A673 (cell line): Measurements from ENCODE around the gene KAZN. TPM values are rescaled to one million over a fixed set of nuclear protein-coding genes. Genes with fewer than 3 reads are reported as not detected.
A peak's percentile ranks its signal among the peaks of the same experiment; 100 is the strongest.
"Not testable (repeated sequence)": the region's sequence is repeated elsewhere in the genome, so short reads cannot be mapped to it uniquely, and the experiment has no call there.

Experiments used
- BruUV-seq: library from RNA; stranded (reverse); fragments of 400-500 nt; replicated peaks from 2 replicates; lab custom pipeline; 2021; lab: Mats Ljungman, UMichigan
- CTCF ChIA-PET: fragments of 300-600 bp; sonication (Branson Sonifier 250); formaldehyde crosslinking; loops from one replicate; lab custom pipeline; 2022; ENCODE audit warnings: antibody characterized with exemption; lab: Charles Lee
- POLR2A ChIA-PET: fragments of 300-600 bp; sonication (Branson Sonifier 250); formaldehyde crosslinking; loops from one replicate; lab custom pipeline; 2022; ENCODE audit warnings: antibody characterized with exemption; ENCODE audit not compliant: low non-redundant PET; lab: Charles Lee
- DNase-seq: peaks from one replicate; pipeline ENCODE4 v3.0.0-alpha.2; 2015; ENCODE audit warnings: low spot score
- H3K27ac ChIP-seq: fragments of 200-600 bp; sonication (generic); 2 replicates; pipeline ENCODE4 v1.5.1; 2016; ENCODE audit warnings: mixed run types, low read depth, mild to moderate bottlenecking, mixed read lengths, antibody characterized with exemption, low read length; ENCODE audit not compliant: poor library complexity, severe bottlenecking
- H3K27me3 ChIP-seq: fragments of 200-600 bp; sonication (generic); replicated peaks from 2 replicates; pipeline ENCODE4 v1.6.1; 2017; ENCODE audit warnings: mixed run types, low read depth, mild to moderate bottlenecking, mixed read lengths, antibody characterized with exemption, low read length; ENCODE audit not compliant: insufficient read depth, poor library complexity
- H3K36me3 ChIP-seq: fragments of 200-600 bp; sonication (generic); 2 replicates; pipeline ENCODE4 v1.6.1; 2016; ENCODE audit warnings: mixed run types, mild to moderate bottlenecking, mixed read lengths, antibody characterized with exemption, low read length; ENCODE audit not compliant: insufficient read depth, poor library complexity, severe bottlenecking
- H3K4me1 ChIP-seq: fragments of 200-600 bp; sonication (generic); 2 replicates; pipeline ENCODE4 v1.6.1; 2017; ENCODE audit warnings: mixed run types, mild to moderate bottlenecking, mixed read lengths, antibody characterized with exemption, low read length; ENCODE audit not compliant: insufficient read depth, poor library complexity, severe bottlenecking
- H3K4me3 ChIP-seq: fragments of 200-600 bp; sonication (generic); 2 replicates; pipeline ENCODE4 v1.5.1; 2016; ENCODE audit warnings: low read depth, mixed run types, mild to moderate bottlenecking, mixed read lengths, low read length; ENCODE audit not compliant: poor library complexity, severe bottlenecking
- H3K9me3 ChIP-seq: fragments of 200-600 bp; sonication (generic); 2 replicates; pipeline ENCODE4 v1.6.1; 2016; ENCODE audit warnings: mixed run types, low read depth, mild to moderate bottlenecking, mixed read lengths, antibody characterized with exemption, low read length; ENCODE audit not compliant: poor library complexity, severe bottlenecking
- EZH2 ChIP-seq: fragments of 200-600 bp; sonication (generic); IDR thresholded peaks from 2 replicates; pipeline ENCODE4 v1.6.1; 2017; ENCODE audit warnings: borderline replicate concordance, low read depth, mild to moderate bottlenecking, mixed read lengths, antibody characterized with exemption, low read length; ENCODE audit not compliant: poor library complexity, severe bottlenecking
- intact Hi-C: fragments of 100-400 bp; cut with micrococcal nuclease; formaldehyde crosslinking; loops from one replicate; pipeline ENCODE4 v1.10.0; 2022; ENCODE audit not compliant: unreplicated experiment
- total RNA-seq: library from RNA; stranded (reverse); gene quantifications from 2 replicates; pipeline ENCODE4 v1.2.3, GENCODE V29; 2021
- TF ChIP-seq, protein P1 (sequence below): fragments of 300-800, 200-600 bp; sonication (generic); conservative IDR thresholded peaks from 2 replicates; pipeline ENCODE4 v1.5.1; 2017; ENCODE audit warnings: low read depth, mild to moderate bottlenecking, antibody characterized with exemption, low read length, moderate library complexity, mixed read lengths

KAZN gene
- total RNA-seq, 1 experiment from 2014 or later = 8.0 TPM

DNA sequence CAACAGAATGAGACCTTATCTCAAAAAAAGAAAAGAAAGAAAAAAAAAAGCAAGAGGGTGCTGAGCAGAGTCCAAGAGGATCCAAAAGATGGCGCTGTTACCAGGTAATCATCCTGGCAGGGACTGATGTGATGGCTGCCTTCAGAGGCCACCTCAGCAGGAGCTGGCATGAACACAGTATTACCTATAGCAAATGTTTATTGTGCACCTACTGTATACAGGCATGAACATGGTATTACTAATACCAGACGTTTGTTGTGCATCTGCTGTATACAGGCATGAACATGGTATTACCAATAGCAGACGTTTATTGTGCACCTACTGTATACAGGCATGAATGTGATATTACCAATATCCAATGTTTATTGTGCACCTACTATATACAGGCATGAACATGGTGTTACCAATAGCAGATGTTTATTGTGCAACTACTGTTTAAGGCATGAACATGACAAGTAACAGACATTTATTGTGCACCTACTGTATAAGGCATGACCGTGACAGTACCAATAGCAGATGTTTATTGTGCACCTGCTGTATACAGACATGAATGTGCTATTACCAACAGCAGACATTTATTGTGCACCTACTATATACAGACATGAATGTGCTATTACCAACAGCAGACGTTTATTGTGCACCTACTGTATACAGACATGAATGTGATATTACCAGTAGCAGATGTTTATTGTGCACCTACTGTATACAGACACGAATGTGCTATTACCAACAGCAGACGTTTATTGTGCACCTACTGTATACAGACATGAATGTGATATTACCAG is 439.9 kb downstream of the KAZN start:
- ChIA-PET CTCF (no interaction called here), POLR2A (no interaction called here)

DNA sequence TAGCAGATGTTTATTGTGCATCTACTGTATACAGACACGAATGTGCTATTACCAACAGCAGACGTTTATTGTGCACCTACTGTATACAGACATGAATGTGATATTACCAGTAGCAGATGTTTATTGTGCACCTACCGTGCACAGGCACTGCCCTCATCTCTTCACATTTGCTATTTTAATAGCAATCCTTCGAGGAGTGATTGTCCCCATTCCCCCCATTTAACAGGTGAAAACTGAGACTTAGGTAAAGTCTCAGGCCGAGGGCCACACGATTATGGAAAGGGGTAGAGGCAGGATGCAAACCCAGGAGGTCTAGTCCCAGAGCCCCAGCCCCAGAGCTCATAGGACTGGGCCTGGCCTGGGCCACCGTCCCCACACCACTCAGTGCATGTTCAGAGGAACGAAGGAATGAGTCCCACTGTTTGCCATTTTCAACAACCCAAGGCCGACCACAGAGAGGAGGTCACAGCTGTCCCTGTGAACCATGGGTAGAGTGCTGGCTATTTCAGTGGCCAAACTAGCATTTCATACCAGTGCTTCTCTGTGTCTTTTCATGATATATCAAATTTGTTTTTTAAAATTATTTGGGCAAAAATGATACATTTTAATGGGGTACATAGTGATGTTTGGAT is 440.6 kb downstream of the KAZN start:
- no peaks in the 10 kb centered on the region for H3K36me3 ChIP-seq
- no peaks in the 10 kb centered on the region for H3K27me3 ChIP-seq
- no peak overlapping the region for H3K4me3 ChIP-seq
- ChIA-PET CTCF (no interaction called here), POLR2A (no interaction called here)
- no peaks in the 10 kb centered on the region for H3K9me3 ChIP-seq
- no TSS peak for BruUV-seq
- intact Hi-C loops = no loop called here
- TF ChIP-seq, protein P1, sequence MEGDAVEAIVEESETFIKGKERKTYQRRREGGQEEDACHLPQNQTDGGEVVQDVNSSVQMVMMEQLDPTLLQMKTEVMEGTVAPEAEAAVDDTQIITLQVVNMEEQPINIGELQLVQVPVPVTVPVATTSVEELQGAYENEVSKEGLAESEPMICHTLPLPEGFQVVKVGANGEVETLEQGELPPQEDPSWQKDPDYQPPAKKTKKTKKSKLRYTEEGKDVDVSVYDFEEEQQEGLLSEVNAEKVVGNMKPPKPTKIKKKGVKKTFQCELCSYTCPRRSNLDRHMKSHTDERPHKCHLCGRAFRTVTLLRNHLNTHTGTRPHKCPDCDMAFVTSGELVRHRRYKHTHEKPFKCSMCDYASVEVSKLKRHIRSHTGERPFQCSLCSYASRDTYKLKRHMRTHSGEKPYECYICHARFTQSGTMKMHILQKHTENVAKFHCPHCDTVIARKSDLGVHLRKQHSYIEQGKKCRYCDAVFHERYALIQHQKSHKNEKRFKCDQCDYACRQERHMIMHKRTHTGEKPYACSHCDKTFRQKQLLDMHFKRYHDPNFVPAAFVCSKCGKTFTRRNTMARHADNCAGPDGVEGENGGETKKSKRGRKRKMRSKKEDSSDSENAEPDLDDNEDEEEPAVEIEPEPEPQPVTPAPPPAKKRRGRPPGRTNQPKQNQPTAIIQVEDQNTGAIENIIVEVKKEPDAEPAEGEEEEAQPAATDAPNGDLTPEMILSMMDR = no peak
- TF ChIP-seq EZH2 = no peak
- no peak overlapping the region for H3K27ac ChIP-seq
- DNase-seq = no peak
- no peaks in the 10 kb centered on the region for H3K4me1 ChIP-seq

More for the DNA sequence above, 439.9 kb downstream of the KAZN start:
- peak; percentile 57 for DNase-seq
- H3K9me3 ChIP-seq = no peaks in the 10 kb centered on the region
- no peak for TF ChIP-seq EZH2
- TF ChIP-seq, protein P1 = peak; percentile 56
- intact Hi-C loops = no loop called here
- no peaks in the 10 kb centered on the region for H3K36me3 ChIP-seq
- H3K4me3 ChIP-seq = no peak overlapping the region
- H3K4me1 ChIP-seq = no peaks in the 10 kb centered on the region
- H3K27ac ChIP-seq = no peak overlapping the region
- BruUV-seq = no TSS peak
- H3K27me3 ChIP-seq = no peaks in the 10 kb centered on the region

DNA sequence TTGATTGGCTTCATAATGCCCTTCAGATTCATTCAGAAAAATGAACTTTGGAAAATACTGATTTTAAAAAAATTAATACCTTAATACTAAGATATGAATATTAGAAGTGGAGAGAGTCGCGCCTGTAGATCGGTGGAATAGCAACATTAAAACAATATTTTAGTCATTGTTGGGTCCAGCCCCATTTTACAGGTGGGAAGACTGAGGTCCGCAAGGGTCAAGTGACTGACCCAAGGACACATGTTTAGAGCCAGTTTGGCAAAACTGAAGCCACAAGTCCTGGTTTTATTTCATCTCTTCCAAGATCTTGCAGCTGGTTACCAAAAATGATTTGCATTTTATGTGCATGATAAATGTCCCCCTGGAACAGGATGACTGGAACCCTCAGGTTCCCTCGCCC is 441.4 kb downstream of the KAZN start:
- Histone ChIP-seq H3K9me3 (no peaks in the 10 kb centered on the region), H3K27me3 (no peaks in the 10 kb centered on the region), H3K4me1 (no peaks in the 10 kb centered on the region), H3K27ac (no peak overlapping the region), H3K4me3 (no peak overlapping the region), H3K36me3 (no peaks in the 10 kb centered on the region)
- intact Hi-C loops = no loop called here
- TF ChIP-seq, protein P1 = no peak
- TF ChIP-seq EZH2 = no peak
- BruUV-seq = no TSS peak
- POLR2A ChIA-PET = no interaction called here
- CTCF ChIA-PET = no interaction called here
- no peak for DNase-seq

DNA sequence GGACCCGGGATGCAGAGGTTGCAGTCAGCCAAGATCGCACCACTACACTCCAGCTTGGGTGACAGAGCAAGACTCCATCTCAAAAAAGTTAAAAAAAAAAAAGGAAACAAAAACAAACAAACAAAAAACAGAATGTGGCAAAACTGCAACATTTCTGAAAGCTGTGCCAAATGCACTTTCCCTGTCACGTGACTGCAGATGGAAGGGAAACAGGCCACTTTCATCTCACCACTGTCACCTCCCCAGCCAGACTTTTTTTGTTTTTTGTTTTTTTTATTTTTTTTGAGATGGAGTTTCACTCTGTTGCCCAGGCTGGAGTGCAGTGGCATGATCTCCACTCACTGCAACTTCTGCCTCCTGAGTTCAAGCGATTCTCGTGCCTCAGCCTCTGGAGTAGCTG is 442.2 kb downstream of the KAZN start:
- H3K4me3 ChIP-seq, H3K4me1 ChIP-seq, H3K27me3 ChIP-seq, POLR2A ChIA-PET, H3K36me3 ChIP-seq, H3K9me3 ChIP-seq, intact Hi-C loops, BruUV-seq, CTCF ChIA-PET, H3K27ac ChIP-seq, DNase-seq: not testable (repeated sequence)
